Non-pigmented ciliary epithelial cell (primary cell): ENCODE results near the gene PCDHA1.
"Not testable (repeated sequence)": the region's sequence is repeated elsewhere in the genome, so short reads cannot be mapped to it uniquely, and the experiment has no call there.

Experiments used
- DNase-seq: peaks from one replicate; pipeline ENCODE4 v3.0.0-alpha.2; 2010; ENCODE audit warnings: low read depth

Gene PCDHA1

GRCh38 chr5:140849831-140850634 lies 64.1 kb downstream of the PCDHA1 start:
- DNase-seq = not testable (repeated sequence)

- DNase-seq = no peak
Measured at GRCh38 chr5:140855772-140856674, 70.1 kb downstream of the PCDHA1 start, which contains the start of gene PCDHA10. Gene PCDHA10 (plus strand): TSS chr5:140855897. CDS start chr5:140856049, 152 bp downstream.

GRCh38 chr5:140857177-140857986 lies 71.4 kb downstream of the PCDHA1 start:
- DNase-seq = no peak

GRCh38 chr5:140857987-140858240 lies 72.0 kb downstream of the PCDHA1 start:
- DNase-seq = no peak

GRCh38 chr5:140862441-140863295 lies 76.7 kb downstream of the PCDHA1 start:
- no peak for DNase-seq

- DNase-seq = no peak
Measured at GRCh38 chr5:140868721-140869554, 83.0 kb downstream of the PCDHA1 start, which contains the start of gene PCDHA11. Gene PCDHA11 (plus strand): TSS chr5:140868957. CDS start chr5:140869104, 147 bp downstream.

GRCh38 chr5:140869555-140869886 lies 83.6 kb downstream of the PCDHA1 start:
- no peak for DNase-seq

- no peak for DNase-seq
Measured at GRCh38 chr5:140870221-140871201, 84.6 kb downstream of the PCDHA1 start.

- DNase-seq = no peak
Measured at GRCh38 chr5:140875085-140876065, 89.4 kb downstream of the PCDHA1 start, which contains the start of gene PCDHA12. Gene PCDHA12 (plus strand): TSS chr5:140875308. CDS start chr5:140875473, 165 bp downstream.

GRCh38 chr5:140876541-140877261 lies 90.8 kb downstream of the PCDHA1 start:
- DNase-seq = not testable (repeated sequence)

GRCh38 chr5:140877262-140877581 lies 91.3 kb downstream of the PCDHA1 start:
- no peak for DNase-seq

GRCh38 chr5:140881889-140882590 lies 96.1 kb downstream of the PCDHA1 start, which contains the start of gene PCDHA13:
Gene PCDHA13 (plus strand): TSS chr5:140882124. CDS start chr5:140882269, 145 bp downstream.
- DNase-seq = no peak

- DNase-seq = no peak
Measured at GRCh38 chr5:140882591-140882899, 96.6 kb downstream of the PCDHA1 start.

- no peak for DNase-seq
Measured at GRCh38 chr5:140883373-140883772, 97.4 kb downstream of the PCDHA1 start.

- no peak for DNase-seq
Measured at GRCh38 chr5:140883927-140884697, 98.2 kb downstream of the PCDHA1 start.

GRCh38 chr5:140916325-140916724 lies 130.4 kb downstream of the PCDHA1 start:
- DNase-seq = no peak
